Astrocyte (in vitro differentiated cells and primary cell): ENCODE results near the gene ANKIB1. TPM values are rescaled to one million over a fixed set of nuclear protein-coding genes. Genes with fewer than 3 reads are reported as not detected.

Experiments
- DNase-seq: peaks from one replicate; pipeline ENCODE4 v3.0.0-alpha.2; 2010; ENCODE audit warnings: low read depth
- FAIRE-seq: peaks from 2 replicates; lab custom pipeline; 2011; peaks lifted over from hg19 to GRCh38; lab: Jason Lieb, UNC
- H2AFZ ChIP-seq: 2 replicates; pipeline ENCODE4 v1.6.0; 2012; ENCODE audit warnings: low read depth, low read length, inconsistent platforms
- H3K27ac ChIP-seq: 2 replicates; pipeline ENCODE4 v1.5.1; 2011; ENCODE audit warnings: low read depth, low read length, inconsistent platforms
- H3K27me3 ChIP-seq: 2 replicates; pipeline ENCODE4 v1.6.0; 2011; ENCODE audit warnings: low read length, inconsistent platforms; ENCODE audit not compliant: insufficient read depth
- H3K36me3 ChIP-seq: 2 replicates; pipeline ENCODE4 v1.5.1; 2011; ENCODE audit warnings: low read length, inconsistent platforms; ENCODE audit not compliant: insufficient read depth
- H3K4me1 ChIP-seq: 2 replicates; pipeline ENCODE4 v1.5.1; 2011; ENCODE audit warnings: low read length, inconsistent platforms; ENCODE audit not compliant: insufficient read depth
- H3K4me2 ChIP-seq: 2 replicates; pipeline ENCODE4 v1.6.0; 2012; ENCODE audit warnings: low read length, inconsistent platforms
- H3K4me3 ChIP-seq: 2 replicates; pipeline ENCODE4 v1.5.1; 2011; ENCODE audit warnings: low read depth, mild to moderate bottlenecking, low read length, inconsistent platforms; ENCODE audit not compliant: insufficient read depth
- H3K79me2 ChIP-seq: 2 replicates; pipeline ENCODE4 v1.6.0; 2012; ENCODE audit warnings: mild to moderate bottlenecking, low read length, inconsistent platforms; ENCODE audit not compliant: insufficient read depth
- H3K9ac ChIP-seq: 2 replicates; pipeline ENCODE4 v1.6.0; 2012; ENCODE audit warnings: mild to moderate bottlenecking, low read length, inconsistent platforms
- H3K9me3 ChIP-seq: 2 replicates; pipeline ENCODE4 v1.5.1; 2012; ENCODE audit warnings: low read depth, mild to moderate bottlenecking, low read length, inconsistent platforms; ENCODE audit not compliant: insufficient read depth
- H4K20me1 ChIP-seq: 2 replicates; pipeline ENCODE4 v1.6.0; 2012; ENCODE audit warnings: low read length, inconsistent platforms; ENCODE audit not compliant: insufficient read depth
- H3K27ac Mint-ChIP-seq: one replicate; pipeline ENCODE4 v1.8.0; 2021; ENCODE audit warnings: mild to moderate bottlenecking, mixed read lengths; ENCODE audit not compliant: unreplicated experiment
- H3K27me3 Mint-ChIP-seq: one replicate; pipeline ENCODE4 v1.8.0; 2021; ENCODE audit warnings: low read depth, mixed read lengths; ENCODE audit not compliant: unreplicated experiment
- H3K36me3 Mint-ChIP-seq: one replicate; pipeline ENCODE4 v1.8.0; 2021; ENCODE audit warnings: low read depth, mixed read lengths; ENCODE audit not compliant: unreplicated experiment
- H3K4me1 Mint-ChIP-seq: one replicate; pipeline ENCODE4 v1.8.0; 2021; ENCODE audit warnings: low read depth, mixed read lengths; ENCODE audit not compliant: unreplicated experiment
- H3K4me3 Mint-ChIP-seq: one replicate; pipeline ENCODE4 v1.8.0; 2021; ENCODE audit warnings: mild to moderate bottlenecking, moderate library complexity, mixed read lengths; ENCODE audit not compliant: unreplicated experiment
- H3K9me3 Mint-ChIP-seq: one replicate; pipeline ENCODE4 v1.8.0; 2021; ENCODE audit warnings: mild to moderate bottlenecking, mixed read lengths; ENCODE audit not compliant: unreplicated experiment
- CTCF ChIP-seq: IDR thresholded peaks from 2 replicates; pipeline ENCODE4 v1.5.1; 2011; ENCODE audit warnings: low read depth, mild to moderate bottlenecking, inconsistent platforms, low read length, moderate library complexity; ENCODE audit not compliant: insufficient read depth
- EZH2 ChIP-seq: IDR thresholded peaks from 2 replicates; pipeline ENCODE4 v1.6.1; 2012; ENCODE audit warnings: mild to moderate bottlenecking, low read length, inconsistent platforms; ENCODE audit not compliant: insufficient read depth
- total RNA-seq: library from RNA; stranded (reverse); gene quantifications from 2 replicates; pipeline ENCODE4 v1.2.1, GENCODE V29; 2021

ANKIB1 gene
- total RNA-seq, 1 donor from 2014 or later: 83.3 TPM

DNA sequence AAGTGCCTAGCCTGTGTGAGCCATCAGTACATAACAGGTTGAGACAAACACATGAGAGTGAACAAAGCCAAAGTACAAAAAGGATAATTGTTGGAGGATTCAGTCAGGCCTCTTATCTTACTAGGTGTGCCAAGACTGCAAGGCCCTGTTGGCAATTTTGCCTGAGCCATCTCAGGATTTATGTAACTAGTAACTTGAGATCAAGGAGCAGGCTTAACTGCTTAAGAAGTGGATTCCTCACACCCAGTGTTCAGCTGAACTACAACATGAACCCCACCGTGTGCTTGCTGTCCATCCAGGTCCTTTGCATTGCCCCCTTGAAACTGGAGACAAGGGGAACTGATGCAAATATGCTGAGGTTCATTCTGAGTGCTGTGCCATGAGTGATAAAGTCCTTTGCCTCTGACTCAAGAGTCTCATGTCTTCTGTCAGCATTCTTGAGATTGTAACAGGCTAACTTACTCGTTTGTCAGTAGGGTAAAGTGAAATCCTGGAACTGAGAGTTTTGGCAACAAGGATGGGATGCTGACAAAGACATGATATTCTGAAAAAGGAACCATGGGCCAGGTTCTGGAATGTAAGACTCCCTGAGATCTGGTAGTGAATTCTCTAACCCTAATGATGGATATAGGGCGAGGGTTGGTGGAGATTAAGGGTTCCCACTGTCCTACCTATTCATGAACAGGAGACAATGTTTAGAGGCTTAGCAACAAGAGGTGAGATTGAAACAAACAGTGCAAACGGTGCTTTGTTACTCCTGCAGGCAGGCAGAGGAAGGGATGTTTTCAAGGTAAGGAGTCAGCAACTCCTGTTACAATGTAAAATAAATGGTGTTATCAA is 157.4 kb downstream of the ANKIB1 start:
- Histone ChIP-seq H3K27me3 (no peaks in the 10 kb centered on the region), H3K9ac (no peak overlapping the region), H2AFZ (no peak overlapping the region), H4K20me1 (no peaks in the 10 kb centered on the region), H3K9me3 (no peaks in the 10 kb centered on the region), H3K4me3 (no peak overlapping the region), H3K4me2 (no peak overlapping the region), H3K79me2 (no peaks in the 10 kb centered on the region), H3K27ac (peak overlapping the region; percentile 11), H3K4me1 (no peaks in the 10 kb centered on the region), H3K36me3 (peaks cover 13% of the 10 kb centered on the region)
- FAIRE-seq: no peak
- Mint-ChIP-seq H3K36me3 (peaks cover 14% of the 10 kb centered on the region), H3K27ac (peak overlapping the region; percentile 1), H3K27me3 (no peaks in the 10 kb centered on the region), H3K4me1 (peaks cover 12% of the 10 kb centered on the region), H3K4me3 (no peak overlapping the region), H3K9me3 (no peaks in the 10 kb centered on the region)
- TF ChIP-seq CTCF (no peak), EZH2 (no peak)
- DNase-seq: peak; percentile 55

DNA sequence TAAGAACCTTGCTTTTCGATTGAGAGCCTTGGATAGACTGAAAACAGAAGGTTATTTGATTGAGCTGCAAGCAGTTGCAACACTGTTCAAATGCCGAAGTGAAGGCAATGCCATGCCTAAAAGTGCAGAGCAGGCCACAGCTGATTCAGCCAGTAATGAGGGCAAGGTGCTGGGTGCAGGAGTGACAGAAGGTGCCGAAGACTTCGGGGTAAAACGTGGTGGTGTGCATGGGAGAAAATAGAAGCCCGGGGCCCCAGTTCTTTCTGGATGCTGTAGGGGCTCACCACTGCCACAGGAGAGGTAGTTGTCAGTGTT is 157.9 kb downstream of the ANKIB1 start:
- Mint-ChIP-seq H3K36me3 (peaks cover 9% of the 10 kb centered on the region), H3K27me3 (no peaks in the 10 kb centered on the region), H3K4me1 (peaks cover 12% of the 10 kb centered on the region), H3K27ac (no peak overlapping the region), H3K4me3 (no peak overlapping the region), H3K9me3 (no peaks in the 10 kb centered on the region)
- FAIRE-seq: no peak
- H3K79me2 ChIP-seq: no peaks in the 10 kb centered on the region
- no peak for TF ChIP-seq EZH2
- no peak for TF ChIP-seq CTCF
- H4K20me1 ChIP-seq: no peaks in the 10 kb centered on the region
- H3K4me3 ChIP-seq: no peak overlapping the region
- no peaks in the 10 kb centered on the region for H3K9me3 ChIP-seq
- no peak for DNase-seq
- no peak overlapping the region for H3K4me2 ChIP-seq
- H3K9ac ChIP-seq: no peak overlapping the region
- no peak overlapping the region for H2AFZ ChIP-seq
- no peaks in the 10 kb centered on the region for H3K27me3 ChIP-seq
- no peaks in the 10 kb centered on the region for H3K4me1 ChIP-seq
- H3K36me3 ChIP-seq: peaks cover 8% of the 10 kb centered on the region
- H3K27ac ChIP-seq: no peak overlapping the region

- DNase-seq (no peak), FAIRE-seq (no peak)
- peaks cover 8% of the 10 kb centered on the region for H3K36me3 Mint-ChIP-seq
- Histone ChIP-seq H3K27ac (no peak overlapping the region), H2AFZ (no peak overlapping the region), H3K79me2 (no peaks in the 10 kb centered on the region), H3K9me3 (no peaks in the 10 kb centered on the region), H3K27me3 (no peaks in the 10 kb centered on the region), H4K20me1 (no peaks in the 10 kb centered on the region), H3K4me3 (no peak overlapping the region), H3K4me1 (no peaks in the 10 kb centered on the region), H3K9ac (no peak overlapping the region), H3K36me3 (peaks cover 6% of the 10 kb centered on the region), H3K4me2 (no peak overlapping the region)
- no peaks in the 10 kb centered on the region for H3K9me3 Mint-ChIP-seq
- no peak overlapping the region for H3K4me3 Mint-ChIP-seq
- H3K4me1 Mint-ChIP-seq: peaks cover 12% of the 10 kb centered on the region
- no peaks in the 10 kb centered on the region for H3K27me3 Mint-ChIP-seq
- no peak overlapping the region for H3K27ac Mint-ChIP-seq
- TF ChIP-seq CTCF: no peak
- TF ChIP-seq EZH2: no peak
Measured at GRCh38 chr7:92404170-92404614, 158.4 kb downstream of the ANKIB1 start.
